Activated T-cell treated with anti-CD3 and anti-CD28 coated beads for 24 hours (primary cell): ENCODE data around the gene FBF1.
"Not testable (repeated sequence)": the region's sequence is repeated elsewhere in the genome, so short reads cannot be mapped to it uniquely, and the experiment has no call there.

ENCODE experiments used
- DNase-seq: peaks from one replicate; pipeline ENCODE4 v3.0.0-alpha.2; 2020; ENCODE audit warnings: low read depth

The FBF1 gene

GRCh38 chr17:75896415-75897159 is 44.3 kb downstream of the FBF1 start, which contains the start of gene TRIM65:
Gene TRIM65 (minus strand): TSS chr17:75896951. CDS start chr17:75896937, 14 bp downstream.
- peak; percentile 79 for DNase-seq

- DNase-seq = no peak
These were observed 45.3 kb downstream of the FBF1 start for GRCh38 chr17:75895370-75896155.

GRCh38 chr17:75894049-75894733 is 46.7 kb downstream of the FBF1 start:
- no peak for DNase-seq

GRCh38 chr17:75893305-75894048 is 47.4 kb downstream of the FBF1 start:
- no peak for DNase-seq

- no peak for DNase-seq
These were observed 48.2 kb downstream of the FBF1 start for GRCh38 chr17:75892556-75893224.

- no peak for DNase-seq
These were observed 49.0 kb downstream of the FBF1 start for GRCh38 chr17:75891605-75892555.

- DNase-seq = no peak
These were observed 49.7 kb downstream of the FBF1 start for GRCh38 chr17:75891022-75891604.

GRCh38 chr17:75889454-75889853 is 51.4 kb downstream of the FBF1 start:
- no peak for DNase-seq

- no peak for DNase-seq
These were observed 52.4 kb downstream of the FBF1 start for GRCh38 chr17:75888484-75888883.

GRCh38 chr17:75885860-75886259 is 55.0 kb downstream of the FBF1 start:
- not testable (repeated sequence) for DNase-seq

GRCh38 chr17:75885431-75885830 is 55.4 kb downstream of the FBF1 start:
- DNase-seq = no peak

GRCh38 chr17:75881678-75882454 is 59.0 kb downstream of the FBF1 start:
- no peak for DNase-seq

- DNase-seq = no peak
These were observed 60.6 kb downstream of the FBF1 start for GRCh38 chr17:75880266-75880665.

GRCh38 chr17:75878174-75878998 is 62.5 kb downstream of the FBF1 start, which contains the start of gene TRIM47:
Gene TRIM47 (minus strand): TSS chr17:75878581. CDS start chr17:75878548, 33 bp downstream.
- no peak for DNase-seq

GRCh38 chr17:75877752-75878173 is 63.1 kb downstream of the FBF1 start:
- DNase-seq = peak; percentile 50

GRCh38 chr17:75876938-75877751 is 63.7 kb downstream of the FBF1 start:
- peak; percentile 26 for DNase-seq
